ENCODE results near the gene SYNPR.

DNA sequence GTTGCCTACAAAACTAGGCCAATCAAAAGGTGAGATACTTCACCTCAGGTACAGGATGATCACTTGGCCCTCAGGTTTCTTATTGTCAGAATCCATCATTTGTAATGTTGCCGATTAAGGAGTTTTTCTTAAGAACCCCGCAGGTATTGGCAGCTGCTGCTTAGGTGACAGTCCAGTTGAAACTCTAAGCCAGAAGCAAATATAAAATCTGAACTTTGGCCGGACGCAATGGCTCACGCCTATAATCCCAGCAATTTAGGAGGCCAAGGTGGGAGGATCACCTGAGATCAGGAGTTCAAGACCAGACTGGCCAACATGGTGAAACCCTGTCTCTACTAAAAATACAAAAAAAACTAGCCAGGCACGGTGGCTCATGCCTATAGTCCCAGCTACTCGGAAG lies 331.3 kb downstream of the SYNPR start:
- TF ChIP-seq, protein P1, sequence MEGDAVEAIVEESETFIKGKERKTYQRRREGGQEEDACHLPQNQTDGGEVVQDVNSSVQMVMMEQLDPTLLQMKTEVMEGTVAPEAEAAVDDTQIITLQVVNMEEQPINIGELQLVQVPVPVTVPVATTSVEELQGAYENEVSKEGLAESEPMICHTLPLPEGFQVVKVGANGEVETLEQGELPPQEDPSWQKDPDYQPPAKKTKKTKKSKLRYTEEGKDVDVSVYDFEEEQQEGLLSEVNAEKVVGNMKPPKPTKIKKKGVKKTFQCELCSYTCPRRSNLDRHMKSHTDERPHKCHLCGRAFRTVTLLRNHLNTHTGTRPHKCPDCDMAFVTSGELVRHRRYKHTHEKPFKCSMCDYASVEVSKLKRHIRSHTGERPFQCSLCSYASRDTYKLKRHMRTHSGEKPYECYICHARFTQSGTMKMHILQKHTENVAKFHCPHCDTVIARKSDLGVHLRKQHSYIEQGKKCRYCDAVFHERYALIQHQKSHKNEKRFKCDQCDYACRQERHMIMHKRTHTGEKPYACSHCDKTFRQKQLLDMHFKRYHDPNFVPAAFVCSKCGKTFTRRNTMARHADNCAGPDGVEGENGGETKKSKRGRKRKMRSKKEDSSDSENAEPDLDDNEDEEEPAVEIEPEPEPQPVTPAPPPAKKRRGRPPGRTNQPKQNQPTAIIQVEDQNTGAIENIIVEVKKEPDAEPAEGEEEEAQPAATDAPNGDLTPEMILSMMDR (IDR thresholded peaks at IDR 0.05; ENCODE audit: insufficient read depth, low read length), result no peak
- TF ChIP-seq, protein P2, sequence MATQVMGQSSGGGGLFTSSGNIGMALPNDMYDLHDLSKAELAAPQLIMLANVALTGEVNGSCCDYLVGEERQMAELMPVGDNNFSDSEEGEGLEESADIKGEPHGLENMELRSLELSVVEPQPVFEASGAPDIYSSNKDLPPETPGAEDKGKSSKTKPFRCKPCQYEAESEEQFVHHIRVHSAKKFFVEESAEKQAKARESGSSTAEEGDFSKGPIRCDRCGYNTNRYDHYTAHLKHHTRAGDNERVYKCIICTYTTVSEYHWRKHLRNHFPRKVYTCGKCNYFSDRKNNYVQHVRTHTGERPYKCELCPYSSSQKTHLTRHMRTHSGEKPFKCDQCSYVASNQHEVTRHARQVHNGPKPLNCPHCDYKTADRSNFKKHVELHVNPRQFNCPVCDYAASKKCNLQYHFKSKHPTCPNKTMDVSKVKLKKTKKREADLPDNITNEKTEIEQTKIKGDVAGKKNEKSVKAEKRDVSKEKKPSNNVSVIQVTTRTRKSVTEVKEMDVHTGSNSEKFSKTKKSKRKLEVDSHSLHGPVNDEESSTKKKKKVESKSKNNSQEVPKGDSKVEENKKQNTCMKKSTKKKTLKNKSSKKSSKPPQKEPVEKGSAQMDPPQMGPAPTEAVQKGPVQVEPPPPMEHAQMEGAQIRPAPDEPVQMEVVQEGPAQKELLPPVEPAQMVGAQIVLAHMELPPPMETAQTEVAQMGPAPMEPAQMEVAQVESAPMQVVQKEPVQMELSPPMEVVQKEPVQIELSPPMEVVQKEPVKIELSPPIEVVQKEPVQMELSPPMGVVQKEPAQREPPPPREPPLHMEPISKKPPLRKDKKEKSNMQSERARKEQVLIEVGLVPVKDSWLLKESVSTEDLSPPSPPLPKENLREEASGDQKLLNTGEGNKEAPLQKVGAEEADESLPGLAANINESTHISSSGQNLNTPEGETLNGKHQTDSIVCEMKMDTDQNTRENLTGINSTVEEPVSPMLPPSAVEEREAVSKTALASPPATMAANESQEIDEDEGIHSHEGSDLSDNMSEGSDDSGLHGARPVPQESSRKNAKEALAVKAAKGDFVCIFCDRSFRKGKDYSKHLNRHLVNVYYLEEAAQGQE (IDR thresholded peaks at IDR 0.05; ENCODE audit: insufficient replicate concordance, low read depth), result no peak
- TF ChIP-seq POLR2AphosphoS5 (IDR thresholded peaks at IDR 0.05; ENCODE audit: low read depth), result no peak
- no peak for TF ChIP-seq GABPA (IDR thresholded peaks at IDR 0.05; ENCODE audit: low read depth)
- TF ChIP-seq SPI1 (IDR thresholded peaks at IDR 0.05; ENCODE audit: borderline replicate concordance, low read depth), result no peak

Data from HL-60 (cell line).